ENCODE data around the gene IDH3B.
A peak's percentile ranks its signal among the peaks of the same experiment; 100 is the strongest.

IDH3B gene

GRCh38 chr20:2690718-2691117 lies 26.7 kb upstream of the IDH3B start:
- no peak overlapping the region for H3K9ac ChIP-seq (ENCODE audit: low read length)
- no peaks in the 10 kb centered on the region for H3K9me2 ChIP-seq (ENCODE audit: low read depth, low read length)
- H3K9me3 ChIP-seq (ENCODE audit: low read length): no peaks in the 10 kb centered on the region
- H4K20me1 ChIP-seq (ENCODE audit: insufficient read depth, low read length): no peaks in the 10 kb centered on the region
- H3K27me3 ChIP-seq (ENCODE audit: insufficient read depth, low read length): 0 out of 2 replicates have a peak, but pooled peaks cover 5% of the 10 kb centered on the region
- no peak overlapping the region for H3K4me2 ChIP-seq (ENCODE audit: low read length)
- TF ChIP-seq EZH2 (IDR thresholded peaks at IDR 0.05; ENCODE audit: borderline replicate concordance, low read length) (no peak), CTCF (IDR thresholded peaks at IDR 0.05; ENCODE audit: low read length) (no peak)
- H3F3A ChIP-seq (ENCODE audit: insufficient read depth, low read length): no peaks in the 10 kb centered on the region
- H3K4me1 ChIP-seq (ENCODE audit: insufficient read depth, low read length, severe bottlenecking): peaks cover 16% of the 10 kb centered on the region
- H2AFZ ChIP-seq (ENCODE audit: low read length): no peak overlapping the region
- H3K36me3 ChIP-seq (ENCODE audit: insufficient read depth, low read length): no peaks in the 10 kb centered on the region
- no peak overlapping the region for H3K27ac ChIP-seq (ENCODE audit: low read depth, low read length, poor library complexity, severe bottlenecking)
- H3K79me2 ChIP-seq (ENCODE audit: insufficient read depth, low read length): no peaks in the 10 kb centered on the region
- no peak overlapping the region for H3K4me3 ChIP-seq (ENCODE audit: low read depth, low read length, poor library complexity, severe bottlenecking)

GRCh38 chr20:2690213-2690612 lies 26.2 kb upstream of the IDH3B start:
- no peaks in the 10 kb centered on the region for H3F3A ChIP-seq (ENCODE audit: insufficient read depth, low read length)
- H3K9me3 ChIP-seq (ENCODE audit: low read length): no peaks in the 10 kb centered on the region
- no peak overlapping the region for H3K27ac ChIP-seq (ENCODE audit: low read depth, low read length, poor library complexity, severe bottlenecking)
- H3K79me2 ChIP-seq (ENCODE audit: insufficient read depth, low read length): no peaks in the 10 kb centered on the region
- no peak overlapping the region for H3K4me2 ChIP-seq (ENCODE audit: low read length)
- H3K9me2 ChIP-seq (ENCODE audit: low read depth, low read length): no peaks in the 10 kb centered on the region
- H4K20me1 ChIP-seq (ENCODE audit: insufficient read depth, low read length): no peaks in the 10 kb centered on the region
- 0 out of 2 replicates have a peak, but pooled peaks cover 5% of the 10 kb centered on the region for H3K27me3 ChIP-seq (ENCODE audit: insufficient read depth, low read length)
- H3K4me1 ChIP-seq (ENCODE audit: insufficient read depth, low read length, severe bottlenecking): peaks cover 16% of the 10 kb centered on the region
- H2AFZ ChIP-seq (ENCODE audit: low read length): no peak overlapping the region
- TF ChIP-seq CTCF (IDR thresholded peaks at IDR 0.05; ENCODE audit: low read length): no peak
- no peak for TF ChIP-seq EZH2 (IDR thresholded peaks at IDR 0.05; ENCODE audit: borderline replicate concordance, low read length)
- no peaks in the 10 kb centered on the region for H3K36me3 ChIP-seq (ENCODE audit: insufficient read depth, low read length)
- H3K9ac ChIP-seq (ENCODE audit: low read length): no peak overlapping the region
- H3K4me3 ChIP-seq (ENCODE audit: low read depth, low read length, poor library complexity, severe bottlenecking): no peak overlapping the region

- no peak overlapping the region for H3K27ac ChIP-seq (ENCODE audit: low read depth, low read length, poor library complexity, severe bottlenecking)
- no peaks in the 10 kb centered on the region for H3K9me3 ChIP-seq (ENCODE audit: low read length)
- peak overlapping the region; percentile 0 for H3K4me3 ChIP-seq (ENCODE audit: low read depth, low read length, poor library complexity, severe bottlenecking)
- H4K20me1 ChIP-seq (ENCODE audit: insufficient read depth, low read length): no peaks in the 10 kb centered on the region
- H2AFZ ChIP-seq (ENCODE audit: low read length): peak overlapping the region; percentile 38; the same call in 1 of the 2 replicates
- no peaks in the 10 kb centered on the region for H3F3A ChIP-seq (ENCODE audit: insufficient read depth, low read length)
- no peak for TF ChIP-seq EZH2 (IDR thresholded peaks at IDR 0.05; ENCODE audit: borderline replicate concordance, low read length)
- TF ChIP-seq CTCF (IDR thresholded peaks at IDR 0.05; ENCODE audit: low read length): peak; percentile 93
- no peaks in the 10 kb centered on the region for H3K36me3 ChIP-seq (ENCODE audit: insufficient read depth, low read length)
- no peaks in the 10 kb centered on the region for H3K9me2 ChIP-seq (ENCODE audit: low read depth, low read length)
- H3K4me1 ChIP-seq (ENCODE audit: insufficient read depth, low read length, severe bottlenecking): peaks cover 16% of the 10 kb centered on the region
- H3K27me3 ChIP-seq (ENCODE audit: insufficient read depth, low read length): 0 out of 2 replicates have a peak, but pooled peaks cover 5% of the 10 kb centered on the region
- H3K4me2 ChIP-seq (ENCODE audit: low read length): peak overlapping the region; percentile 35
- H3K79me2 ChIP-seq (ENCODE audit: insufficient read depth, low read length): no peaks in the 10 kb centered on the region
- no peak overlapping the region; the same call in 1 of the 2 replicates for H3K9ac ChIP-seq (ENCODE audit: low read length)
These were observed 24.1 kb upstream of the IDH3B start for GRCh38 chr20:2688041-2688591.

Measured in OCI-LY1 (cell line).